Measurements from ENCODE around the gene THBD. TPM values are rescaled to one million over a fixed set of nuclear protein-coding genes. Genes with fewer than 3 reads are reported as not detected.
"Not testable (repeated sequence)": the region's sequence is repeated elsewhere in the genome, so short reads cannot be mapped to it uniquely, and the experiment has no call there.

Gene THBD
- total RNA-seq, 4 donors from 2014 or later = 54.9 to 93.4 (median 75.1) TPM

- Histone ChIP-seq H3K9me3 (no peaks in the 10 kb centered on the region), H3K27me3 (peaks cover 0 to 29% (median 0%) of the 10 kb centered on the region in 4 donors), H3K36me3 (no peaks in the 10 kb centered on the region), H3K4me1 (peaks cover 0 to 4% (median 0%) of the 10 kb centered on the region in 3 donors), H3K27ac (no peak overlapping the region), H3K4me3 (no peak overlapping the region)
- WGBS, 2 donors = 63 to 68% methylated on average over 3 of the region's 3 CpGs
- no peak for DNase-seq
- intact Hi-C loops (cut with DNase I) = no loop called here
- TF ChIP-seq CTCF (IDR thresholded peaks at IDR 0.05) = no peak
- no peak for TF ChIP-seq POLR2A (IDR thresholded peaks at IDR 0.05)
These were observed 21.1 kb downstream of the THBD start for GRCh38 chr20:23028392-23028791.

GRCh38 chr20:23027721-23028120 is 21.8 kb downstream of the THBD start:
- DNase-seq = no peak
- 60 to 70% methylated on average over 1 of the region's 1 CpG for WGBS, 2 donors
- H3K36me3 ChIP-seq = no peaks in the 10 kb centered on the region
- peaks cover 0 to 22% (median 0%) of the 10 kb centered on the region in 4 donors for H3K27me3 ChIP-seq
- no peak for TF ChIP-seq CTCF (IDR thresholded peaks at IDR 0.05)
- TF ChIP-seq POLR2A (IDR thresholded peaks at IDR 0.05) = no peak
- peaks cover 0 to 4% (median 0%) of the 10 kb centered on the region in 3 donors for H3K4me1 ChIP-seq
- no peak overlapping the region for H3K27ac ChIP-seq
- no peaks in the 10 kb centered on the region for H3K9me3 ChIP-seq
- intact Hi-C loops (cut with DNase I) = no loop called here
- no peak overlapping the region for H3K4me3 ChIP-seq

- H3K27me3 ChIP-seq = peaks cover 0 to 19% (median 0%) of the 10 kb centered on the region in 4 donors
- H3K27ac ChIP-seq; H3K4me3 ChIP-seq; intact Hi-C loops (cut with DNase I); H3K4me1 ChIP-seq; H3K36me3 ChIP-seq; H3K9me3 ChIP-seq; DNase-seq: not testable (repeated sequence)
- 89 to 91% methylated on average over 14 of the region's 14 CpGs for WGBS, 2 donors
These were observed 24.0 kb downstream of the THBD start for GRCh38 chr20:23025503-23025902.

- Histone ChIP-seq H3K9me3 (no peaks in the 10 kb centered on the region), H3K36me3 (no peaks in the 10 kb centered on the region), H3K4me1 (peaks cover 0 to 4% (median 0%) of the 10 kb centered on the region in 3 donors), H3K27me3 (peaks cover 0 to 20% (median 0%) of the 10 kb centered on the region in 4 donors), H3K27ac (no peak overlapping the region), H3K4me3 (no peak overlapping the region)
- TF ChIP-seq CTCF (IDR thresholded peaks at IDR 0.05) (no peak), POLR2A (IDR thresholded peaks at IDR 0.05) (no peak)
- intact Hi-C loops (cut with DNase I) = no loop called here
- DNase-seq = no peak
- WGBS, 2 donors = 82 to 90% methylated on average over 3 of the region's 3 CpGs
These were observed 24.8 kb downstream of the THBD start for GRCh38 chr20:23024701-23025100.

- no peaks in the 10 kb centered on the region for H3K36me3 ChIP-seq
- no peak for DNase-seq
- intact Hi-C loops (cut with DNase I) = no loop called here
- H3K4me1 ChIP-seq = peaks cover 0 to 1% (median 0%) of the 10 kb centered on the region in 3 donors
- 88 to 89% methylated on average over 4 to 10 of the region's 10 CpGs for WGBS, 2 donors
- TF ChIP-seq CTCF (IDR thresholded peaks at IDR 0.05) (no peak), POLR2A (IDR thresholded peaks at IDR 0.05) (no peak)
- no peaks in the 10 kb centered on the region for H3K9me3 ChIP-seq
- H3K27ac ChIP-seq = no peak overlapping the region
- H3K4me3 ChIP-seq = no peak overlapping the region
- H3K27me3 ChIP-seq = peaks cover 0 to 24% (median 0%) of the 10 kb centered on the region in 4 donors
These were observed 25.8 kb downstream of the THBD start for GRCh38 chr20:23023621-23024177.

GRCh38 chr20:23022849-23023248 is 26.6 kb downstream of the THBD start:
- Histone ChIP-seq H3K9me3 (no peaks in the 10 kb centered on the region), H3K36me3 (no peaks in the 10 kb centered on the region), H3K4me3 (no peak overlapping the region), H3K27ac (no peak overlapping the region), H3K4me1 (no peaks in the 10 kb centered on the region), H3K27me3 (peaks cover 0 to 24% (median 0%) of the 10 kb centered on the region in 4 donors)
- intact Hi-C loops (cut with DNase I) = no loop called here
- no peak for DNase-seq
- 90 to 91% methylated on average over 4 of the region's 4 CpGs for WGBS, 2 donors
- TF ChIP-seq CTCF (IDR thresholded peaks at IDR 0.05) (no peak), POLR2A (IDR thresholded peaks at IDR 0.05) (no peak)
